Keratinocyte (primary cell): ENCODE data around the gene GEN1.

Experiments
- CTCF ChIP-seq, 3 experiments: IDR thresholded peaks in 1 of 3; conservative IDR thresholded peaks in 1 of 3; optimal IDR thresholded peaks in 1 of 3; 2 replicates in 2 of 3; 3 replicates in 1 of 3; pipeline versions ENCODE3 to v1.5.1; 2011; ENCODE audit warnings: low read length in 3 of 3, mild to moderate bottlenecking in 3 of 3, moderate library complexity in 2 of 3, control low read depth in 1 of 3, inconsistent platforms in 1 of 3; ENCODE audit not compliant: insufficient read depth in 2 of 3; ENCODE audit errors: extremely low read depth in 1 of 3
- EZH2 ChIP-seq: IDR thresholded peaks from one replicate; pipeline ENCODE4 v1.6.1; 2012; ENCODE audit warnings: inconsistent platforms, mild to moderate bottlenecking, low read length, moderate library complexity

- TF ChIP-seq CTCF (optimal IDR thresholded peaks at IDR 0.05 in 1 of 3, IDR thresholded peaks at IDR 0.05 in 1 of 3, conservative IDR thresholded peaks at IDR 0.05 in 1 of 3; ENCODE audit: extremely low read depth in 1 of 3, insufficient read depth in 2 of 3, low read length in 3 of 3) (no peak), EZH2 (no peak)
Measured at GRCh38 chr2:17710547-17711248, 43.2 kb upstream of the GEN1 start.
